GM13976 (cell line): ENCODE measurements around the gene SOX6.

Experiments used
- DNase-seq: peaks from one replicate; pipeline ENCODE4 v3.0.0; 2012; ENCODE audit warnings: low spot score
- in situ Hi-C: fragments of 300-500 bp; cut with MboI; formaldehyde crosslinking; loops from one replicate; pipeline ENCODE4 v1.12.0; 2022; ENCODE audit warnings: low sequenced_read_pairs, mixed read lengths, inconsistent platforms; ENCODE audit not compliant: unreplicated experiment
- TF ChIP-seq, protein P1 (sequence below): IDR thresholded peaks from 2 replicates; pipeline ENCODE4 v1.5.1; 2012; ENCODE audit warnings: borderline replicate concordance, mild to moderate bottlenecking; ENCODE audit not compliant: insufficient read depth; ENCODE audit errors: extremely low read depth, missing control alignments, control extremely low read depth

SOX6 gene

GRCh38 chr11:16287630-16288280, 68.6 kb downstream of the SOX6 start:
- DNase-seq, result no peak
- in situ Hi-C loops, result no loop called here
- TF ChIP-seq, protein P1, sequence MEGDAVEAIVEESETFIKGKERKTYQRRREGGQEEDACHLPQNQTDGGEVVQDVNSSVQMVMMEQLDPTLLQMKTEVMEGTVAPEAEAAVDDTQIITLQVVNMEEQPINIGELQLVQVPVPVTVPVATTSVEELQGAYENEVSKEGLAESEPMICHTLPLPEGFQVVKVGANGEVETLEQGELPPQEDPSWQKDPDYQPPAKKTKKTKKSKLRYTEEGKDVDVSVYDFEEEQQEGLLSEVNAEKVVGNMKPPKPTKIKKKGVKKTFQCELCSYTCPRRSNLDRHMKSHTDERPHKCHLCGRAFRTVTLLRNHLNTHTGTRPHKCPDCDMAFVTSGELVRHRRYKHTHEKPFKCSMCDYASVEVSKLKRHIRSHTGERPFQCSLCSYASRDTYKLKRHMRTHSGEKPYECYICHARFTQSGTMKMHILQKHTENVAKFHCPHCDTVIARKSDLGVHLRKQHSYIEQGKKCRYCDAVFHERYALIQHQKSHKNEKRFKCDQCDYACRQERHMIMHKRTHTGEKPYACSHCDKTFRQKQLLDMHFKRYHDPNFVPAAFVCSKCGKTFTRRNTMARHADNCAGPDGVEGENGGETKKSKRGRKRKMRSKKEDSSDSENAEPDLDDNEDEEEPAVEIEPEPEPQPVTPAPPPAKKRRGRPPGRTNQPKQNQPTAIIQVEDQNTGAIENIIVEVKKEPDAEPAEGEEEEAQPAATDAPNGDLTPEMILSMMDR, result no peak

DNA sequence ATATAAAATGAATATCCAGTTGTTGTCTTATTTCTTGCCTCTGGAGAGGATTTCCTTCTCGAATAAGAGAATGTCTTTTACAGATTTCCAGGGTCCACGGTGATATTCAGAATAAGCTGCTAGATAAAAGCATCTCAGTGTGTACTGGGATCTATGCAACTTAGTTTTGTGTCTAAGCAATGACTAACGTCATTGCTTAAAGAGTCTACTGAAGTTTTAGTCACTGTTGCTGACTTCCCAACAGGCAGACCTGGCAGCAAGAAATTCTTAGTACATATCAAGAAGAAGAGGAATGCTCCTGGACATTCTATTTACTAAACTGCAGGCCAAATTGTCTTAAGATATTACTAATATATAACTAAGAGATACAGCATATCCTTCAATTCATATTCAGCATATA, 70.3 kb downstream of the SOX6 start:
- DNase-seq, result no peak
- TF ChIP-seq, protein P1, result no peak
- in situ Hi-C loops, result no loop called here

GRCh38 chr11:16280256-16280682, 76.1 kb downstream of the SOX6 start:
- in situ Hi-C loops, result no loop called here
- no peak for DNase-seq
- TF ChIP-seq, protein P1, result no peak

DNA sequence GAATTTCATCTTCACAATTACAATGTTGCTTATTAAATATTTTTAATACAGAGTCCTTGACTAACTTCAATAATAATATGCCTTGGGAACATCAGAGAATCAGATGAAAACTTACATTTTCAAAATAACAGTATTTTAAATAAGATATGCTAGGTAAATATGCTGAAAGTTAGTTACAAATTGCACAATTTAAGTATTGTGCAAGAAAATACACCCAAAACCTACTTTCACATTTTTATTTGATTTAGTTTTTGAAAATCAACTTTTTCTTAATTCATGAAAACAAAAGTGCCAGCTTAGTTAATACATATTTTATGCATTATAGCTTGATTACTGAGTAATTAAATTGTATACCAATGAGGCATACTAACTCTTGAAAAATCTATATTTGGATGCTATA, 76.8 kb downstream of the SOX6 start:
- in situ Hi-C loops, result no loop called here
- no peak for DNase-seq
- TF ChIP-seq, protein P1, result no peak

DNA sequence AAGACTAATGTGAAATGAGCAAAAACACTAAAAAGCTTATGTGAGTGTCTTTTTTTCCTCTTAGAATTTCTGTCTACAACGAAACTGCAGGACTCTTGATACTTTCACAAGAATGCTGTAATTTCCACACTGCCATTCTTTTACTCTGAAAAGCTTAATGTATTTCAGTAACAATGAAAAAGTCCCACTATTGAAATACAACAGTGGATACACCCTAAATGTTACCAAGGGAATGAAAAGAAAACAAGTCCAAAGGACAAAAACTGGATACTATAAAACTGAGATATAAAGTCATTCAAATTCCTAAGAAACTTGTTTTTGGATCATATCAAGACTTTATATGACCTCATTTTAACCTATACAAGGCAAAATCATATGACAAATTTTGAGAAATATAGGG, 77.4 kb downstream of the SOX6 start:
- TF ChIP-seq, protein P1, result no peak
- DNase-seq, result no peak
- in situ Hi-C loops, result no loop called here

GRCh38 chr11:16278273-16278672, 78.1 kb downstream of the SOX6 start:
- no peak for DNase-seq
- TF ChIP-seq, protein P1, result no peak
- in situ Hi-C loops, result no loop called here
